Right lobe of liver (tissue), 6 donors: Measurements from ENCODE around the gene RPL29. TPM values are rescaled to one million over a fixed set of nuclear protein-coding genes. Genes with fewer than 3 reads are reported as not detected.

ENCODE experiments used
- ATAC-seq, 4 donors: fragments of 200-7000 bp; cut with Tn5 transposase; one replicate each; pipeline ENCODE4 v1.9.1; 2020; ENCODE audit warnings: mild to moderate bottlenecking in 4 of 4, moderate library complexity in 4 of 4
- DNase-seq, 3 donors: peaks; one replicate each; pipeline ENCODE4 v3.0.0-alpha.2; 2020
- H3K27ac ChIP-seq, 3 donors: fragments of 200-600 bp; one replicate each; pipeline ENCODE4 v1.8.0; 2022
- H3K27me3 ChIP-seq, 2 donors: fragments of 200-600 bp; one replicate each; pipeline ENCODE4 v1.8.0; 2022
- H3K36me3 ChIP-seq, 4 donors: fragments of 200-600 bp; sonication (generic) in 1 of 4; one replicate each; pipeline versions ENCODE4 v1.5.1 to v1.8.0; 2017 to 2022; ENCODE audit warnings: control low read depth in 1 of 4
- H3K4me1 ChIP-seq, 4 donors: fragments of 200-600 bp; sonication (generic) in 1 of 4; one replicate each; pipeline versions ENCODE4 v1.5.1 to v1.8.0; 2017 to 2022; ENCODE audit warnings: control low read depth in 1 of 4
- H3K4me3 ChIP-seq, 3 donors: fragments of 200-600 bp; one replicate each; pipeline ENCODE4 v1.8.0; 2022
- H3K9me3 ChIP-seq, 4 donors: fragments of 200-600 bp; sonication (generic) in 1 of 4; one replicate each; pipeline versions ENCODE4 v1.5.1 to v1.8.0; 2017 to 2022; ENCODE audit warnings: control low read depth in 1 of 4
- POLR2A ChIP-seq: fragments of 450-650 bp; IDR thresholded peaks from one replicate; pipeline ENCODE4 v1.6.1; 2017; ENCODE audit warnings: antibody characterized with exemption, mild to moderate bottlenecking
- WGBS: methylation state at CpG from one replicate; pipeline ENCODE4 v1.1.6; 2018; ENCODE audit warnings: low coverage, low lambda C conversion rate; ENCODE audit not compliant: insufficient coverage; ENCODE audit errors: missing lambda C conversion rate; 5-methylcytosine and 5-hydroxymethylcytosine counted together
- intact Hi-C, 2 donors: fragments of 100-400 bp; cut with DNase I; formaldehyde crosslinking; loops; one replicate each; pipeline versions ENCODE4 v1.11.2 to v1.14.1; 2022
- total RNA-seq, 6 experiments: library from RNA; depleted of rRNA in 2 of 6; stranded (reverse); fragments of >200 nt in 2 of 6; fragmentation: NEBNext Ultra II Directional in 3 of 6; extraction: Animal tissue kit (Norgen Biotek cat#: 25700) in 3 of 6; gene quantifications; one replicate each; pipeline versions ENCODE4 v1.1.0 to v1.2.4, GENCODE V29; 2016 to 2023
- TF ChIP-seq, protein P1 (sequence below), 4 donors: fragments of 200-600 bp in 3 of 4; fragments of 450-650 bp in 1 of 4; IDR thresholded peaks; one replicate each; pipeline versions ENCODE4 v1.5.1 to v1.8.0; 2016 to 2022; ENCODE audit warnings: antibody characterized with exemption in 4 of 4, mild to moderate bottlenecking in 2 of 4
- donor health status: DM: no; HTN: yes; CAD: no.
- donor health status: DM: no; HTN: no; CAD: no.
- donor health status: DM: no; HTN: no; CAD: no.
- donor health status: DM: no; HTN: yes; CAD: no.
- donor health status: DM: no; HTN: yes; CAD: no.

RPL29 gene
- total RNA-seq, 6 experiments from 2014 or later: 396 to 971 (median 447) TPM

DNA sequence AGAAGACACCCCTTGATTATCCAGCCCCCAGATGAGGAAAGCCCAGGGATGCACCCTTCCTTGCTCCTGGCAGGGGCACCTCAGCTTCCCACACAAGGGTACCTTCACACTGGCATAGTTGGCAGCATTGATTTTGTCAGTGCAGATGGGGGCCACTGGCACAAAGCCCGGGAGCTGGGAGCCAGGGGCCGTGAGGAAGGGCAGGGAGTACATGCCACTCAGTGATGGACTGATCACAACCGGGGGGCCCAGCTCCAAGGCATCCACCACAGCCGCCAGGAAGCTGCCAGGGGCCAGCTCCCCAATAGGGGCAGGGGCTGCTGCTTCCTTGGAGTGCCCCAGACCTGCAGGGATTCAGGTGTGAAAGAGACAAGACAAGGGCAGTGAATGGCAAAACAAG, 25.9 kb downstream of the RPL29 start:
- H3K4me3 ChIP-seq: no peak overlapping the region
- WGBS: no CpG with 5 or more reads among the region's 4 CpGs
- no peak for ATAC-seq
- DNase-seq: no peak
- no peaks in the 10 kb centered on the region for H3K9me3 ChIP-seq
- TF ChIP-seq, protein P1, sequence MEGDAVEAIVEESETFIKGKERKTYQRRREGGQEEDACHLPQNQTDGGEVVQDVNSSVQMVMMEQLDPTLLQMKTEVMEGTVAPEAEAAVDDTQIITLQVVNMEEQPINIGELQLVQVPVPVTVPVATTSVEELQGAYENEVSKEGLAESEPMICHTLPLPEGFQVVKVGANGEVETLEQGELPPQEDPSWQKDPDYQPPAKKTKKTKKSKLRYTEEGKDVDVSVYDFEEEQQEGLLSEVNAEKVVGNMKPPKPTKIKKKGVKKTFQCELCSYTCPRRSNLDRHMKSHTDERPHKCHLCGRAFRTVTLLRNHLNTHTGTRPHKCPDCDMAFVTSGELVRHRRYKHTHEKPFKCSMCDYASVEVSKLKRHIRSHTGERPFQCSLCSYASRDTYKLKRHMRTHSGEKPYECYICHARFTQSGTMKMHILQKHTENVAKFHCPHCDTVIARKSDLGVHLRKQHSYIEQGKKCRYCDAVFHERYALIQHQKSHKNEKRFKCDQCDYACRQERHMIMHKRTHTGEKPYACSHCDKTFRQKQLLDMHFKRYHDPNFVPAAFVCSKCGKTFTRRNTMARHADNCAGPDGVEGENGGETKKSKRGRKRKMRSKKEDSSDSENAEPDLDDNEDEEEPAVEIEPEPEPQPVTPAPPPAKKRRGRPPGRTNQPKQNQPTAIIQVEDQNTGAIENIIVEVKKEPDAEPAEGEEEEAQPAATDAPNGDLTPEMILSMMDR (IDR thresholded peaks at IDR 0.05): no peak
- no peak for TF ChIP-seq POLR2A
- intact Hi-C loops: no loop called here
- H3K36me3 ChIP-seq: no peaks in the 10 kb centered on the region
- H3K27ac ChIP-seq: no peak overlapping the region
- no peaks in the 10 kb centered on the region for H3K27me3 ChIP-seq
- H3K4me1 ChIP-seq: peaks cover 0 to 37% (median 16%) of the 10 kb centered on the region in 4 donors

DNA sequence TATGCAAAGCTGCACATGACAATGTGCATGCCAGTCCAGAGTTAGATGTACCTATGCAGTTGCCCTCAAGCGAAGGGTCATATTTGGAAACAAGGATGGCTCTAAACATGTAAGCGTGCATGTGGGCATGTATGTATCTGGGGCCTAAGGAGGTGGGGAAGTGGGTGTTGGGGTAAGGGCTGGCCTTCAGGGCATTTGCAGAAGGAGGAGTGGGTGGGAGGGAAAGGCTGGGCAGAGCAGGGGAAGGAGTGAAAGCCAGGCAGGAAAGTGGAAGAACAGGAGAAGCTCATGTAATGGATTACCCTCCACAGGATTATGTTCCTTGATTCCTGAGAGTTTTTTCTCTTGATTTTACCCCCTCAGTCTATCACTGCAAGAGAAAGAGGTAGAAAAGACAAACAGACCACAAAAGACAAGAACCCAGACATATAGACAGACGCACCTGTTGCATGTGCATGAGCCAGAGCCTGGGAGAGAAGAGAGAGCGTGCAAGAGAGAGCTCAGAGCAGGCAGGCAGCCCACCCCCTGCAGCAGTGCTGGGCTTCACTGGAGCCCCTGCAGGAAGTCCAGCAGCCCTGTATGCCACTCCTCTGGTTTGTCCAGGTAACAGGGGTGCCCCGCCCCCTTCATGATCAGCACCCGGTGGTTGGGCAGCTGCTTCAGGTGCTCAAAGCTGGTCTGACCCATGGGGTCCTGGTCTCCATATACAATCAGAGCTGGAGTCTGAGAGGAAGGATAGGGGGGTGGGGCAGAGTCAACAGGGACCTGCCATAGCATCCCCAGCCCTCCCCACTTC, 26.6 kb downstream of the RPL29 start:
- 84% methylated on average over 4 of the region's 6 CpGs for WGBS
- no peak overlapping the region for H3K27ac ChIP-seq
- peaks cover 0 to 37% (median 12%) of the 10 kb centered on the region in 4 donors for H3K4me1 ChIP-seq
- DNase-seq (no peak), ATAC-seq (no peak)
- H3K9me3 ChIP-seq: no peaks in the 10 kb centered on the region
- TF ChIP-seq, protein P1 (IDR thresholded peaks at IDR 0.05): no peak
- TF ChIP-seq POLR2A: no peak
- no peak overlapping the region for H3K4me3 ChIP-seq
- H3K27me3 ChIP-seq: no peaks in the 10 kb centered on the region
- H3K36me3 ChIP-seq: no peaks in the 10 kb centered on the region
- intact Hi-C loops: no loop called here

DNA sequence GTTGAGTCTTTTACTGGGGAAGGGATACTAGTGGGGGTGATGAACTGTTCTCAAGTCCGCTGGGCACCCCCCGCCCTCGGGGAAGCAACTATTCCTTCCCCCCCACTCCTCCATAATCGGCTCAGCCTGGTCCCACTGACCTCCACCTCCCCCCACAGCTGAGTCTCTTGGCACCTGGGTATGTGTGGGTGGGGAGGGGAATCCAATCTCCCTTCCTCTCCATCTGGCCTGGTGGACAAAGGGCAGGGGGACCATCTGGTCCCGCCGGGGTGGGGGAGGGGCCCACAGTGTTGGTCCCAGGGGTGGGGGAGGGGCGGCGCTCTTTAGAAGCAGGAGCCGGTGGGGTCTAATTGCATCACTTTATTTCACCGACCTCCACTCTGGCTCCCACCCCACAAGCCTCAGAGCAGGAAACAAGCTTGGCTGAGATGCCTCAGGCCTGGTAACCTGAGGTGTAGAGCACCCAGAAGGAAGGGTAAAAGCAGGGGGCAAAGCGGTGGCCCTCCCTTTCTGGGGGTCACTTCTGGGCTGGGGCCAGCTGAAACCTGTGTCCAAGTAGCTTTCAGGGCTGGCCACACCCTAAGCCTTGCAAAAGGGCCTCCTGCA, 27.4 kb downstream of the RPL29 start:
- peak in 3 of 4 donors; percentile 1 to 42 (median 33) for ATAC-seq
- TF ChIP-seq, protein P1 (IDR thresholded peaks at IDR 0.05): no peak
- no peak for TF ChIP-seq POLR2A
- WGBS: 9% methylated on average over 7 of the region's 11 CpGs
- intact Hi-C loops: no loop called here
- Histone ChIP-seq H3K9me3 (no peaks in the 10 kb centered on the region), H3K27me3 (no peaks in the 10 kb centered on the region), H3K27ac (peak overlapping the region; percentile 47 to 80 (median 55)), H3K4me1 (peaks cover 0 to 37% (median 12%) of the 10 kb centered on the region in 4 donors), H3K4me3 (peak overlapping the region; percentile 54 to 62 (median 57)), H3K36me3 (no peaks in the 10 kb centered on the region)
- DNase-seq: no peak

DNA sequence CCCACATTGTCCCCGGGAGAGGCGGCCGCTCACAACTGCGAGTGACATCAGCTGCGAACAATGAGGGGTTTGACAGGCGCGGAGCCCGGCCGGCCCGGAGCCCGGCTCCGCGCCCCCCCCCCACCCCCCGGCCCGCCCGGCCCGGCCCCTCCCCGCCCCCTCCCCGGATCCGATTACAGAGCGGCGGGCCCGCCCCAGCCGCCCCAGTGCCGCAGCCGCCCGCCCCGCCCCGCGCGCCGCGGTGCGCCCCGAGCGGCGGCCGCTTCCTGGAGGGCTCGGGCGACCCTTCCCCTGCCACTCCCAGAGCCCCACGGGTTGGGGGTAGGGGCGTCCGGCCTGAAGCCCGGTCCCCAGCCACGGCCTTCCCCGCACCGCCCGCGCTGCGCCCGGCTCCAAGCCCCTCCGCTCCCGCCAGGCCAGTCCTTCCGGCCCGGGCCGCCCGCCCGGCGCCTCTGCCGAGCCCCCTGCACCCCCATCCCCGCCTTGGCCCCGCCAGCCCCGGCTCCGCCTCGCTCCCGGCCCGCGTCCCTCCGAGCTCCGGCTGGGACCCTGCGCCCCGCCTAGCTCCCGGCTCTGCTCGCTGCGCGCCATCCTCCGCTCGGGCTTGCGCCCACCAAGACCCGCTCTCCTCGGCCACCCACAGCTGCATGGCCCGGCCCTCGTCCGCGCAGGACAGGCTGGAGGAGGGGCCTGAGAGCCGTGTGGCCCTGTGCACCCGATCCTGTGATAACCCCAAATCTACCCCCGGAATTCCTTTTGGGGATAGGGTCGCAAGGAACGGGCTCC, 28.1 kb downstream of the RPL29 start, which contains the start of gene PCBP4:
PCBP4 (minus strand) TSS at position 71 of the 786 bp plus-strand sequence. CDS start 6,214 bp downstream, outside the sequence.
- no peaks in the 10 kb centered on the region for H3K27me3 ChIP-seq
- WGBS: 0% methylated on average over 11 of the region's 90 CpGs
- TF ChIP-seq POLR2A: peak; percentile 68
- TF ChIP-seq, protein P1 (IDR thresholded peaks at IDR 0.05): no peak
- no peaks in the 10 kb centered on the region for H3K9me3 ChIP-seq
- H3K27ac ChIP-seq: peak within 1 kb of the TSS; percentile 47 to 80 (median 55)
- ATAC-seq: peak; percentile 48 to 71 (median 59)
- intact Hi-C loops: no loop called here
- DNase-seq: peak in 1 of 3 donors; percentile 77
- peaks cover 0 to 34% (median 12%) of the 10 kb centered on the region in 4 donors for H3K4me1 ChIP-seq
- no peaks in the 10 kb centered on the region for H3K36me3 ChIP-seq
- H3K4me3 ChIP-seq: peak within 1 kb of the TSS; percentile 57 to 63 (median 62)
